Naive thymus-derived CD8-positive, alpha-beta T cell (primary cell): ENCODE measurements around the gene TYMP. TPM values are rescaled to one million over a fixed set of nuclear protein-coding genes. Genes with fewer than 3 reads are reported as not detected.
"Not testable (repeated sequence)": the region's sequence is repeated elsewhere in the genome, so short reads cannot be mapped to it uniquely, and the experiment has no call there.

ENCODE experiments used
- ATAC-seq, 2 donors: fragments of 150-1000 bp; cut with Tn5 transposase in 1 of 2; sonication (Bioruptor Pico), chemical (Tn5 transposase) in 1 of 2; 1 replicate in 1 of 2; 2 replicates in 1 of 2; pipeline ENCODE4 v1.10.0; 2021; ENCODE audit warnings: mild to moderate bottlenecking in 2 of 2, moderate library complexity in 2 of 2
- POLR2A ChIA-PET: fragments of 350-600 bp; sonication (Branson Sonifier 250); formaldehyde crosslinking; loops from one replicate; lab custom pipeline; 2021; ENCODE audit warnings: antibody characterized with exemption; lab: Charles Lee
- DNase-seq, 10 donors: peaks; one replicate each; pipeline versions ENCODE4 v3.0.0 to v3.0.0-alpha.2; 2020 to 2022
- H3K27ac Mint-ChIP-seq, 10 donors: one replicate each; pipeline ENCODE4 v1.8.0; 2020 to 2022; ENCODE audit warnings: mild to moderate bottlenecking in 10 of 10, mixed read lengths in 10 of 10, moderate library complexity in 4 of 10, inconsistent platforms in 1 of 10
- H3K27me3 Mint-ChIP-seq, 5 donors: one replicate each; pipeline ENCODE4 v1.8.0; 2021 to 2022; ENCODE audit warnings: mixed read lengths in 5 of 5
- H3K36me3 Mint-ChIP-seq, 3 donors: one replicate each; pipeline ENCODE4 v1.8.0; 2020 to 2022; ENCODE audit warnings: mixed read lengths in 3 of 3, mild to moderate bottlenecking in 2 of 3, inconsistent platforms in 1 of 3
- H3K4me1 Mint-ChIP-seq, 4 donors: one replicate each; pipeline ENCODE4 v1.8.0; 2021 to 2022; ENCODE audit warnings: mixed read lengths in 4 of 4
- H3K4me3 Mint-ChIP-seq, 10 donors: one replicate each; pipeline ENCODE4 v1.8.0; 2020 to 2022; ENCODE audit warnings: mild to moderate bottlenecking in 10 of 10, mixed read lengths in 10 of 10, moderate library complexity in 6 of 10, inconsistent platforms in 1 of 10
- H3K9me3 Mint-ChIP-seq, 9 donors: one replicate each; pipeline ENCODE4 v1.8.0; 2020 to 2022; ENCODE audit warnings: mixed read lengths in 9 of 9, mild to moderate bottlenecking in 3 of 9, inconsistent platforms in 1 of 9, moderate library complexity in 1 of 9
- polyA plus RNA-seq, 3 donors: library from polyadenylated mRNA; unstranded; fragments of 300-500 nt; fragmentation: Illumina TruSeq; gene quantifications; one replicate each; pipeline ENCODE4 v1.2.3, GENCODE V29; 2021
- total RNA-seq, 8 experiments: library from RNA in 2 of 8; stranded (reverse) in 2 of 8; gene quantifications; one replicate each; pipeline ENCODE4 v1.2.3 and lab custom pipeline; 2021 to 2026

Gene TYMP
- total and polyA plus RNA-seq, 5 experiments from 2014 or later = 1.9 to 5.5 (median 3.1) TPM

GRCh38 chr22:50546326-50547262, 16.8 kb upstream of the TYMP start:
- peak overlapping the region in 8 of 10 donors; percentile 11 to 75 (median 52) for H3K4me3 Mint-ChIP-seq
- DNase-seq = no peak

GRCh38 chr22:50545522-50546325, 15.9 kb upstream of the TYMP start, which contains the start of gene KLHDC7B:
Gene KLHDC7B, plus strand, starts transcription at chr22:50545899. Its CDS starts 345 bp downstream, at chr22:50546244.
- ATAC-seq = peak; percentile 10 to 33
- POLR2A ChIA-PET = interaction anchor here (0.6 to 3.1 kb wide), 6 partner anchors 13 to 122 kb away, joined by 3 to 15 read pairs (median 6); partner anchors contain the start of genes SCO2 and TYMP

More at GRCh38 chr22:50546326-50547262, 16.8 kb upstream of the TYMP start:
- POLR2A ChIA-PET = interaction anchor here (0.5 to 6.7 kb wide), 8 partner anchors 7 to 233 kb away, joined by 3 to 72 read pairs (median 20); partner anchors contain the start of genes LMF2, NCAPH2, SCO2 and TYMP
- Mint-ChIP-seq H3K9me3 (no peaks in the 10 kb centered on the region), H3K27ac (peak overlapping the region in 8 of 10 donors; percentile 22 to 93 (median 58)), H3K27me3 (no peaks in the 10 kb centered on the region), H3K4me1 (peaks cover 21 to 63% (median 45%) of the 10 kb centered on the region in 4 donors), H3K36me3 (no peaks in the 10 kb centered on the region)
- ATAC-seq = no peak

GRCh38 chr22:50544746-50545253, 15.0 kb upstream of the TYMP start:
- POLR2A ChIA-PET = interaction anchor here (0.9 to 3.1 kb wide), 5 partner anchors 12 to 77 kb away, joined by 4 to 15 read pairs (median 7); partner anchors contain the start of genes SCO2 and TYMP
- peak overlapping the region in 9 of 10 donors; percentile 5 to 93 (median 56) for H3K27ac Mint-ChIP-seq
- H3K4me3 Mint-ChIP-seq = peak overlapping the region in 8 of 10 donors; percentile 16 to 74 (median 66)
- no peaks in the 10 kb centered on the region for H3K9me3 Mint-ChIP-seq
- peaks cover 12 to 63% (median 35%) of the 10 kb centered on the region in 4 donors for H3K4me1 Mint-ChIP-seq
- no peaks in the 10 kb centered on the region for H3K27me3 Mint-ChIP-seq
- H3K36me3 Mint-ChIP-seq = no peaks in the 10 kb centered on the region
- no peak for DNase-seq
- no peak for ATAC-seq

More at GRCh38 chr22:50545522-50546325, 15.9 kb upstream of the TYMP start, which contains the start of gene KLHDC7B:
- Mint-ChIP-seq H3K4me1 (peaks cover 18 to 66% (median 40%) of the 10 kb centered on the region in 4 donors), H3K4me3 (peak within 1 kb of the TSS; percentile 16 to 75 (median 66)), H3K27me3 (no peaks in the 10 kb centered on the region), H3K27ac (peak within 1 kb of the TSS; percentile 31 to 93 (median 78)), H3K9me3 (no peaks in the 10 kb centered on the region), H3K36me3 (no peaks in the 10 kb centered on the region)
- no peak for DNase-seq

GRCh38 chr22:50544078-50544745, 14.4 kb upstream of the TYMP start:
- no peaks in the 10 kb centered on the region for H3K27me3 Mint-ChIP-seq
- ATAC-seq = peak; percentile 53 to 58
- POLR2A ChIA-PET = interaction anchor here (1.0 to 3.1 kb wide), 5 partner anchors 12 to 77 kb away, joined by 3 to 15 read pairs (median 7); partner anchors contain the start of genes SCO2 and TYMP

GRCh38 chr22:50542416-50542927, 12.7 kb upstream of the TYMP start:
- Mint-ChIP-seq H3K36me3 (no peaks in the 10 kb centered on the region), H3K4me3 (peak overlapping the region in 9 of 10 donors; percentile 3 to 65 (median 49)), H3K27me3 (no peaks in the 10 kb centered on the region), H3K9me3 (no peaks in the 10 kb centered on the region), H3K27ac (peak overlapping the region in 7 of 10 donors; percentile 8 to 100 (median 85)), H3K4me1 (peaks cover 15 to 73% (median 40%) of the 10 kb centered on the region in 4 donors)
- POLR2A ChIA-PET = interaction anchor here (1.2 kb wide), 1 partner anchor 17 kb away, joined by 3 read pairs; the partner anchor contains the start of gene SCO2
- DNase-seq (no peak), ATAC-seq (no peak)

More at GRCh38 chr22:50544078-50544745, 14.4 kb upstream of the TYMP start:
- DNase-seq = peak; percentile 65 to 84 (median 72)
- Mint-ChIP-seq H3K9me3 (no peaks in the 10 kb centered on the region), H3K4me3 (peak overlapping the region; percentile 54 to 74 (median 66)), H3K27ac (peak overlapping the region in 9 of 10 donors; percentile 31 to 83 (median 73)), H3K36me3 (no peaks in the 10 kb centered on the region), H3K4me1 (peaks cover 13 to 65% (median 35%) of the 10 kb centered on the region in 4 donors)

- DNase-seq, H3K36me3 Mint-ChIP-seq, ATAC-seq, H3K27me3 Mint-ChIP-seq, H3K9me3 Mint-ChIP-seq: not testable (repeated sequence)
- POLR2A ChIA-PET = interaction anchor here (0.7 to 7.5 kb wide), 4 partner anchors 9 to 79 kb away, joined by 5 to 121 read pairs (median 22); partner anchors contain the start of genes SCO2 and TYMP
- Mint-ChIP-seq H3K4me3 (peak overlapping the region in 1 of 10 donors; percentile 65), H3K27ac (peak overlapping the region in 9 of 10 donors; percentile 20 to 100 (median 71)), H3K4me1 (peaks cover 13 to 75% (median 40%) of the 10 kb centered on the region in 4 donors)
Observed at GRCh38 chr22:50541667-50542026, 11.8 kb upstream of the TYMP start.

GRCh38 chr22:50540381-50540780, 10.6 kb upstream of the TYMP start:
- H3K9me3 Mint-ChIP-seq = no peaks in the 10 kb centered on the region
- ATAC-seq (no peak), DNase-seq (no peak)
- peak overlapping the region in 3 of 10 donors; percentile 14 to 54 (median 15) for H3K4me3 Mint-ChIP-seq
- POLR2A ChIA-PET = interaction anchor here (0.6 to 7.5 kb wide), 11 partner anchors 7 to 197 kb away, joined by 3 to 121 read pairs (median 17); partner anchors contain the start of genes CHKB, LMF2, NCAPH2 and SCO2
- peaks cover 8 to 66% (median 33%) of the 10 kb centered on the region in 4 donors for H3K4me1 Mint-ChIP-seq
- H3K27ac Mint-ChIP-seq = peak overlapping the region; percentile 65 to 100 (median 89)
- no peaks in the 10 kb centered on the region for H3K27me3 Mint-ChIP-seq
- no peaks in the 10 kb centered on the region for H3K36me3 Mint-ChIP-seq

GRCh38 chr22:50537765-50538164, 8.0 kb upstream of the TYMP start:
- peaks cover 10 to 70% (median 22%) of the 10 kb centered on the region in 4 donors for H3K4me1 Mint-ChIP-seq
- H3K9me3 Mint-ChIP-seq = no peaks in the 10 kb centered on the region
- DNase-seq = no peak
- ATAC-seq = no peak
- peak overlapping the region; percentile 63 to 100 (median 86) for H3K27ac Mint-ChIP-seq
- H3K36me3 Mint-ChIP-seq = no peaks in the 10 kb centered on the region
- H3K27me3 Mint-ChIP-seq = peaks cover 0 to 4% (median 0%) of the 10 kb centered on the region in 5 donors
- POLR2A ChIA-PET = interaction anchor here (0.9 to 7.5 kb wide), 4 partner anchors 11 to 93 kb away, joined by 3 to 121 read pairs (median 10); partner anchors contain the start of genes CHKB, SCO2 and TYMP
- peak overlapping the region in 4 of 10 donors; percentile 11 to 65 (median 34) for H3K4me3 Mint-ChIP-seq

- H3K27me3 Mint-ChIP-seq = peaks cover 0 to 8% (median 0%) of the 10 kb centered on the region in 5 donors
- no peaks in the 10 kb centered on the region for H3K36me3 Mint-ChIP-seq
- H3K4me1 Mint-ChIP-seq = peaks cover 9 to 59% (median 25%) of the 10 kb centered on the region in 4 donors
- DNase-seq = no peak
- ATAC-seq = no peak
- POLR2A ChIA-PET = interaction anchor here (0.6 to 7.5 kb wide), 5 partner anchors 9 to 409 kb away, joined by 3 to 121 read pairs (median 5); partner anchors contain the start of genes SCO2 and TYMP
- H3K4me3 Mint-ChIP-seq = no peak overlapping the region
- H3K9me3 Mint-ChIP-seq = no peaks in the 10 kb centered on the region
- H3K27ac Mint-ChIP-seq = peak overlapping the region in 2 of 10 donors; percentile 37 to 100
Observed at GRCh38 chr22:50536226-50536625, 6.4 kb upstream of the TYMP start.

- H3K36me3 Mint-ChIP-seq = no peaks in the 10 kb centered on the region
- peaks cover 12 to 51% (median 27%) of the 10 kb centered on the region in 4 donors for H3K4me1 Mint-ChIP-seq
- ATAC-seq (no peak), DNase-seq (no peak)
- peaks cover 0 to 11% (median 0%) of the 10 kb centered on the region in 5 donors for H3K27me3 Mint-ChIP-seq
- POLR2A ChIA-PET = interaction anchor here (2.0 to 7.5 kb wide), 2 partner anchors 8 to 13 kb away, joined by 6 to 121 read pairs; partner anchors contain the start of genes SCO2 and TYMP
- no peak overlapping the region for H3K4me3 Mint-ChIP-seq
- H3K27ac Mint-ChIP-seq = no peak overlapping the region
- H3K9me3 Mint-ChIP-seq = no peaks in the 10 kb centered on the region
Observed at GRCh38 chr22:50535113-50535512, 5.3 kb upstream of the TYMP start.
